GM20431 (cell line): ENCODE results near the gene LBHD2.

Source experiments
- in situ Hi-C: fragments of 300-500 bp; cut with MseI, MboI; formaldehyde crosslinking; loops from one replicate; pipeline ENCODE4 v1.15.0; 2020; ENCODE audit warnings: low sequenced_read_pairs; ENCODE audit not compliant: unreplicated experiment

Gene LBHD2

DNA sequence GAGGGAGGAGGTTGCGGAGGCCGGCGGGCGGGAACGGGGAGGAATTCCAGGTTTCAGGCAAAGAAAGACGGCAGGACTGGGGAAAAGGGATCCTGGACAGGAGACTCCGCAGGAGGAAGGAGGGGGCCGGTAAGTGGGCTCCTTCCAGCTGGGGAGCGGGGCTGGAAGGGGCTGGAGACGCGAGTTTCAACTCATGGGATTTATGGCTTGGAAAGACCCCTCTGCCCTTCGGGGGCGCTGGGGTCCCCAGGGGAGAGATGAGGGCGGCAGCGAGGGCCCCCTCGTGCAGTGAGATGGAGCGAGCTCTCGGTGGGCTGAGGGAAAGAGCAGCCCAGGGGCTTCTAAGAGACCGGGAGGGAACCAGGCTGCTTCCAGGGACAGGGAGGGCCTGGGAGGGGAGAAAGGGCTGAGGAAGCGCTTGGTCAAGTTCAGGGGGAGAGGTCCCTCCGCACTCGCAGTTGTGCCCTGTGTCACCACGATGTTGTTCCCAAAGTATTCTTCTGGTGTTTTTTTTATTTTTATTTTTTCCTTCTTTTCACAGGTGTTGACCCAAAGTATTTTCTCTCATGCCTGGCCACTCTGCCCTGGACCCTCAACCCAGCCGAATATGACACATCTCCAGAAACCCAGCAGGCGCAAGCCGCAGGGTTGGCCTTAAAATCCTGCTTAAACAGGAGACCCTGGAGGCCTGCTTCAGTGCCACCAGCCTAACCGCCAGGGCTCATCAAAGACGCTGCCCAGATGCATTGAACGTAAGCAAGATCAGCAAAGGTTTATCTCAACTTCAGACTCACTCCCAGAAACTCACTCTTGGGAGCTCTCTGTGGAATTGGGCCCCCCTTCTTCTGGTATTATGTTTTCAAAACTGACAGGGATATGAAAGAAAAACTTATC is 55.4 kb downstream of the LBHD2 start:
- in situ Hi-C loops: no loop called here
